ENCODE measurements around the gene SPTBN5. TPM values are rescaled to one million over a fixed set of nuclear protein-coding genes. Genes with fewer than 3 reads are reported as not detected.
A peak's percentile ranks its signal among the peaks of the same experiment; 100 is the strongest.

The SPTBN5 gene
- total RNA-seq, 1 experiment from 2014 or later: 2.1 TPM

GRCh38 chr15:41827290-41827879 is 66.5 kb downstream of the SPTBN5 start:
- POLR2A ChIA-PET: interaction anchor here (0.5 kb wide), 1 partner anchor 673 kb away, joined by 3 read pairs; no protein-coding TSS in a partner anchor
- peak; percentile 40 for ATAC-seq

More at GRCh38 chr15:41827290-41827879, 66.5 kb downstream of the SPTBN5 start:
- peak overlapping the region; percentile 71 for H3K27ac ChIP-seq (ENCODE audit: low read length)
- intact Hi-C loops (cut with micrococcal nuclease; ENCODE audit: unreplicated experiment) (no loop called here), in situ Hi-C loops (cut with HindIII; ENCODE audit: low pct_unique_long_range_greater_than_20kb, low sequenced_read_pairs) (no loop called here)
- no peaks in the 10 kb centered on the region for H3K36me3 ChIP-seq (ENCODE audit: control insufficient read depth, insufficient read depth, low read length)
- peaks cover 8% of the 10 kb centered on the region for H3K4me1 ChIP-seq (ENCODE audit: control insufficient read depth, insufficient read depth, low read length)
- CTCF ChIA-PET: interaction anchor here (0.6 to 0.9 kb wide), 3 partner anchors 17 to 634 kb away, joined by 3 to 5 read pairs (median 4); no protein-coding TSS in a partner anchor
- TF ChIP-seq REST (IDR thresholded peaks at IDR 0.05; ENCODE audit: insufficient read depth in 1 of 2, low read depth in 2 of 2, low read length in 1 of 2): no peak
- TF ChIP-seq SIN3A (IDR thresholded peaks at IDR 0.05; ENCODE audit: borderline replicate concordance, insufficient read depth, low read depth, low read length): no peak
- peak; percentile 46; the same call in 1 of the 2 replicates for TF ChIP-seq POLR2AphosphoS5 (IDR thresholded peaks at IDR 0.05; ENCODE audit: low read depth, low read length)
- TF ChIP-seq CTCF (IDR thresholded peaks at IDR 0.05): no peak
- peak overlapping the region; percentile 63 to 79 for H3K4me3 ChIP-seq (ENCODE audit: low read depth in 2 of 2, low read length in 2 of 2)
- DNase-seq (ENCODE audit: low read depth, low spot score): no peak
- no peaks in the 10 kb centered on the region for H3K27me3 ChIP-seq (ENCODE audit: control insufficient read depth, insufficient read depth, low read length)
- BruUV-seq (replicated peaks): TSS peak; percentile 39
- H3K9me3 ChIP-seq (ENCODE audit: control insufficient read depth, insufficient read depth, low read depth, low read length): no peaks in the 10 kb centered on the region
